KBM-7 (cell line): ENCODE data around the gene ATP6V1C2.

Source experiments
- DNase-seq: peaks from one replicate; pipeline ENCODE4 v3.0.0-alpha.2; 2015
- in situ Hi-C: fragments of 300-500 bp; cut with MboI; formaldehyde crosslinking; loops from 2 replicates; pipeline ENCODE4 v1.14.3; 2020; ENCODE audit warnings: low sequenced_read_pairs, low pct_unique_long_range_greater_than_20kb, mixed read lengths

The ATP6V1C2 gene

GRCh38 chr2:10722252-10722825 is 909 bp downstream of the ATP6V1C2 start:
- DNase-seq = no peak
- in situ Hi-C loops = no loop called here

GRCh38 chr2:10732924-10733565 is 11.6 kb downstream of the ATP6V1C2 start:
- in situ Hi-C loops = no loop called here
- DNase-seq = no peak

GRCh38 chr2:10733566-10733925 is 12.1 kb downstream of the ATP6V1C2 start:
- DNase-seq = no peak
- in situ Hi-C loops = no loop called here

GRCh38 chr2:10733980-10734379 is 12.6 kb downstream of the ATP6V1C2 start:
- in situ Hi-C loops = no loop called here
- no peak for DNase-seq

- no peak for DNase-seq
Measured at GRCh38 chr2:10738192-10738591, 16.8 kb downstream of the ATP6V1C2 start.

GRCh38 chr2:10740226-10740625 is 18.8 kb downstream of the ATP6V1C2 start:
- DNase-seq = no peak
- in situ Hi-C loops = no loop called here

More at GRCh38 chr2:10738192-10738591, 16.8 kb downstream of the ATP6V1C2 start:
- in situ Hi-C loops = no loop called here

GRCh38 chr2:10741139-10741538 is 19.7 kb downstream of the ATP6V1C2 start:
- no peak for DNase-seq
- in situ Hi-C loops = no loop called here

GRCh38 chr2:10742666-10743065 is 21.2 kb downstream of the ATP6V1C2 start:
- no peak for DNase-seq
- in situ Hi-C loops = no loop called here

GRCh38 chr2:10750610-10751009 is 29.2 kb downstream of the ATP6V1C2 start:
- DNase-seq = peak; percentile 79
- in situ Hi-C loops = no loop called here

- DNase-seq = no peak
- in situ Hi-C loops = no loop called here
Measured at GRCh38 chr2:10752236-10752635, 30.8 kb downstream of the ATP6V1C2 start.

GRCh38 chr2:10753156-10753555 is 31.7 kb downstream of the ATP6V1C2 start:
- in situ Hi-C loops = no loop called here
- DNase-seq = no peak

GRCh38 chr2:10753876-10754275 is 32.4 kb downstream of the ATP6V1C2 start:
- in situ Hi-C loops = no loop called here

GRCh38 chr2:10755621-10756020 is 34.2 kb downstream of the ATP6V1C2 start:
- DNase-seq = no peak
- in situ Hi-C loops = no loop called here

More at GRCh38 chr2:10753876-10754275, 32.4 kb downstream of the ATP6V1C2 start:
- DNase-seq = no peak

- in situ Hi-C loops = no loop called here
- no peak for DNase-seq
Measured at GRCh38 chr2:10757814-10758286, 36.4 kb downstream of the ATP6V1C2 start.

- in situ Hi-C loops = no loop called here
- no peak for DNase-seq
Measured at GRCh38 chr2:10759151-10759714, 37.8 kb downstream of the ATP6V1C2 start.

GRCh38 chr2:10760794-10761504 is 39.5 kb downstream of the ATP6V1C2 start:
- in situ Hi-C loops = no loop called here

GRCh38 chr2:10761591-10761990 is 40.2 kb downstream of the ATP6V1C2 start:
- in situ Hi-C loops = no loop called here
- DNase-seq = no peak

More at GRCh38 chr2:10760794-10761504, 39.5 kb downstream of the ATP6V1C2 start:
- no peak for DNase-seq

- in situ Hi-C loops = no loop called here
- DNase-seq = peak; percentile 44
Measured at GRCh38 chr2:10762651-10763460, 41.4 kb downstream of the ATP6V1C2 start.

GRCh38 chr2:10763461-10763800 is 42.0 kb downstream of the ATP6V1C2 start:
- DNase-seq = no peak
- in situ Hi-C loops = no loop called here
